ENCODE results near the gene BAZ2A. TPM values are rescaled to one million over a fixed set of nuclear protein-coding genes. Genes with fewer than 3 reads are reported as not detected.

BAZ2A gene
- total and polyA plus RNA-seq, 2 experiments from 2014 or later = 109 to 111 TPM

GRCh38 chr12:56633468-56634241, 3.5 kb upstream of the BAZ2A start:
- DNase-seq (ENCODE audit: low spot score) (no peak), ATAC-seq (no peak)
- H2AFZ ChIP-seq = no peak overlapping the region
- peaks cover 31% of the 10 kb centered on the region for H3K27me3 Mint-ChIP-seq (ENCODE audit: insufficient read depth, low read depth, poor library complexity)
- H3K9me2 ChIP-seq (ENCODE audit: insufficient read depth) = no peaks in the 10 kb centered on the region
- H3K4me3 ChIP-seq = peak overlapping the region; percentile 70
- H3K4me2 ChIP-seq = peak overlapping the region; percentile 99
- no peaks in the 10 kb centered on the region; the same call in 2 of the 3 replicates for H3K9me3 Mint-ChIP-seq
- peaks cover 21% of the 10 kb centered on the region for H3K79me2 ChIP-seq (replicated peaks; ENCODE audit: insufficient read depth)
- peaks cover 11% of the 10 kb centered on the region; the same call in 1 of the 2 replicates for H3K36me3 ChIP-seq (ENCODE audit: insufficient read depth)
- no peaks in the 10 kb centered on the region for H3K27me3 ChIP-seq (ENCODE audit: insufficient read depth)
- TF ChIP-seq NANOG (IDR thresholded peaks at IDR 0.05; ENCODE audit: borderline replicate concordance) = no peak
- TF ChIP-seq, protein P1, sequence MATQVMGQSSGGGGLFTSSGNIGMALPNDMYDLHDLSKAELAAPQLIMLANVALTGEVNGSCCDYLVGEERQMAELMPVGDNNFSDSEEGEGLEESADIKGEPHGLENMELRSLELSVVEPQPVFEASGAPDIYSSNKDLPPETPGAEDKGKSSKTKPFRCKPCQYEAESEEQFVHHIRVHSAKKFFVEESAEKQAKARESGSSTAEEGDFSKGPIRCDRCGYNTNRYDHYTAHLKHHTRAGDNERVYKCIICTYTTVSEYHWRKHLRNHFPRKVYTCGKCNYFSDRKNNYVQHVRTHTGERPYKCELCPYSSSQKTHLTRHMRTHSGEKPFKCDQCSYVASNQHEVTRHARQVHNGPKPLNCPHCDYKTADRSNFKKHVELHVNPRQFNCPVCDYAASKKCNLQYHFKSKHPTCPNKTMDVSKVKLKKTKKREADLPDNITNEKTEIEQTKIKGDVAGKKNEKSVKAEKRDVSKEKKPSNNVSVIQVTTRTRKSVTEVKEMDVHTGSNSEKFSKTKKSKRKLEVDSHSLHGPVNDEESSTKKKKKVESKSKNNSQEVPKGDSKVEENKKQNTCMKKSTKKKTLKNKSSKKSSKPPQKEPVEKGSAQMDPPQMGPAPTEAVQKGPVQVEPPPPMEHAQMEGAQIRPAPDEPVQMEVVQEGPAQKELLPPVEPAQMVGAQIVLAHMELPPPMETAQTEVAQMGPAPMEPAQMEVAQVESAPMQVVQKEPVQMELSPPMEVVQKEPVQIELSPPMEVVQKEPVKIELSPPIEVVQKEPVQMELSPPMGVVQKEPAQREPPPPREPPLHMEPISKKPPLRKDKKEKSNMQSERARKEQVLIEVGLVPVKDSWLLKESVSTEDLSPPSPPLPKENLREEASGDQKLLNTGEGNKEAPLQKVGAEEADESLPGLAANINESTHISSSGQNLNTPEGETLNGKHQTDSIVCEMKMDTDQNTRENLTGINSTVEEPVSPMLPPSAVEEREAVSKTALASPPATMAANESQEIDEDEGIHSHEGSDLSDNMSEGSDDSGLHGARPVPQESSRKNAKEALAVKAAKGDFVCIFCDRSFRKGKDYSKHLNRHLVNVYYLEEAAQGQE (IDR thresholded peaks at IDR 0.05; ENCODE audit: unreplicated experiment) = no peak
- TF ChIP-seq STAT1 (IDR thresholded peaks at IDR 0.05; ENCODE audit: unreplicated experiment) = no peak
- no peak for TF ChIP-seq EZH2 (IDR thresholded peaks at IDR 0.05; ENCODE audit: low read depth, unreplicated experiment)
- TF ChIP-seq, protein P2, sequence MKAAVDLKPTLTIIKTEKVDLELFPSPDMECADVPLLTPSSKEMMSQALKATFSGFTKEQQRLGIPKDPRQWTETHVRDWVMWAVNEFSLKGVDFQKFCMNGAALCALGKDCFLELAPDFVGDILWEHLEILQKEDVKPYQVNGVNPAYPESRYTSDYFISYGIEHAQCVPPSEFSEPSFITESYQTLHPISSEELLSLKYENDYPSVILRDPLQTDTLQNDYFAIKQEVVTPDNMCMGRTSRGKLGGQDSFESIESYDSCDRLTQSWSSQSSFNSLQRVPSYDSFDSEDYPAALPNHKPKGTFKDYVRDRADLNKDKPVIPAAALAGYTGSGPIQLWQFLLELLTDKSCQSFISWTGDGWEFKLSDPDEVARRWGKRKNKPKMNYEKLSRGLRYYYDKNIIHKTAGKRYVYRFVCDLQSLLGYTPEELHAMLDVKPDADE (IDR thresholded peaks at IDR 0.05) = no peak
- no peak for TF ChIP-seq ZNF462 (CRISPR knock-in tag; IDR thresholded peaks at IDR 0.05)
- peak overlapping the region; percentile 99 for H3K4me3 Mint-ChIP-seq
- H3K27ac ChIP-seq (ENCODE audit: low read depth) = peak overlapping the region; percentile 95
- peaks cover 23% of the 10 kb centered on the region for H3F3A ChIP-seq (replicated peaks; ENCODE audit: low read depth)
- H3K4me1 Mint-ChIP-seq = peaks cover 66% of the 10 kb centered on the region
- H4K20me1 ChIP-seq (replicated peaks; ENCODE audit: insufficient read depth) = peaks cover 1% of the 10 kb centered on the region; the same call in 1 of the 2 replicates
- peaks cover 41% of the 10 kb centered on the region for H3K4me1 ChIP-seq (ENCODE audit: insufficient read depth)
- H3K36me3 Mint-ChIP-seq (ENCODE audit: low read depth) = peaks cover 17% of the 10 kb centered on the region
- peak overlapping the region; percentile 97 for H3K27ac Mint-ChIP-seq
